GM19467 (cell line): ENCODE results near the gene ALDH5A1.

ENCODE experiments used
- ATAC-seq: cut with Tn5 transposase; IDR thresholded peaks from one replicate; pipeline ENCODE4 v1.9.1; 2021; ENCODE audit warnings: mild to moderate bottlenecking, moderate library complexity; ENCODE audit not compliant: unreplicated experiment

ALDH5A1 gene

DNA sequence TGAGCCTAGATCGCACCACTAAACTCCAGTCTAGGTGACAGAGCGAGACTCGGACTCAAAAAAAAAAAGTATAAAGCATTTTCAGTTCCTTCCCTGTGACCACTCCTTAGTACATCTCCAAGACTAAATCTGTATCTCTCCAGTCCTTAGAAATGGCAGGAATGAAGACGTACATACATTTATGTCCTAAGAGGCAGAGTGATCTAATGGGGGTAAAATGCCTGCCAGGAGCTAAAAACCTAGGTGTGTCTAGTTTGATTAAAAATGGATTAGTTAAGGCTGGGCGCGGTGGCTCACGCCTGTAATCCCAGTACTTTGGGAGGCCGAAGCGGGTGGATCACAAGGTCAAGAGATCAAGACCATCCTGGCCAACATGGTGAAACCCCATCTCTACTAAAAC is 70.4 kb downstream of the ALDH5A1 start:
- no peak for ATAC-seq

DNA sequence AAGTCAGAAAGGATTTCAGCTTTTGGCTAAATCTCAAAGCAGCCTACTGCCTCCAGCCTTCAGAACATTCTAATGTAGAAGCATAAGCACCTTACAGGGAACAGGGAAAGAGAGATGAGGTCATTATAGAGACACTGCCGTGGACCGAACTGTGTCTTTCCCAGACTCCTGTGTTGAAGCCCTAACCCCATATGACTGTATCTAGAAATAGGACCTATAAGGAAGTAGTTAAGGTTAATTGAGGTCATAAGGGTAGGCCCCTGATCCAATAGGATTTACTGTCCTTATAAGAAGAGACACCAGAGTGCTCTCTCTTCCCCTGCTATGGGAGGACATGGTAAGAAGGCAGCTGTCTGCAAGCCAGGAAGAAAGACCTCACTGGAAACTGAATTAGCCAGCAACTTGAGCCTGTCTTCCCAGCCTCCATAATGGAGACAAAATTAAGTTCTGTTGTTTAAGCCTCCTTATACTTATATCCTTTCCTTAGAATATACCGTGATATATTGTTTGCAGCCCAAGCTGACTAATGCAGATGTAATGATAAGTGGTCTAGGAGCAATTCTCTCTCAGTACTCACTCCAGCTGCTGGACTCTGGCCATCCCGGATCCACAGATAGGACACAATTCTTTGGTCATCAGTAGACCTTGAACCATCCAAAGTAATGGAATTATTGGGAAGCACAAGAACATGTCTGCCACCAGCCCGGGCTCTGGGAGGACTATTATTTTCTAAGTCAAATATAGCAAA is 71.4 kb downstream of the ALDH5A1 start:
- ATAC-seq = no peak

DNA sequence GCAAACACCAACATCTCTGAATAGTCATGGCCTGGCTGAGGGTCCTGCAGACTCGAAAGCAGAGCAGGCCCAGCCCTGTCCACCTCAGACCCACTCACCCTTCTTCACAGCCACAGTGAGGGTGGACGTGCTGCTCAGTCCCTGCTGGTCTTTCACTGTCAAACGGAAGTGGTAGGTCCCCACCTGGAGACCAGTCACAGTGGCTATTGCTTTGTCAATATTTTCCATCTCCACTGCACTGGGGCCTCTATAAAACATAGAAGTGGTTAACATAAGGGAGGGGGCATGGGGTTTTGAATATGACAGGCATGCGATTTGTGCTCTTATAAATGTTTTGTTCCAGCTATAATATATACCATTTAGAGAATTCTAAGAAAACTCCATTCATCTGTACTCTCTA is 73.9 kb downstream of the ALDH5A1 start:
- no peak for ATAC-seq

DNA sequence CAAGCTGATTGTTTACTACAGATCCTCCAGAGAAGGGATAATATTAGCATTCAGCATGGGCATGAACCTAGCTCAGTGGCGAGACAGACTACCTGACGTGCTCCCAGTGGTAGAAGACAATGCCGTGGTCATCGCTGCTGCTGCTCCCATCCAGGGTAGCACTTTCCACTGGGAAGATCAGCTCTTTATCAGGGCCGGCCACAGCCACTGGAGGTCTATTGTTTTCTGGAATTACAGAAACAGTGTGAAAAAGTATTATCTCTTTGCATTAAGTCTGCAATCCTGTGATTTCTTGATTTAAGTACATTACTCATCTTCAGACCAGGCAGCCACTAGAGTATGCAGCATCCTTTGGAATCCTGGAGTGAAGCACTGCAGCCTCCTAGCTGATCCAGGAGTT is 75.0 kb downstream of the ALDH5A1 start:
- ATAC-seq = no peak

DNA sequence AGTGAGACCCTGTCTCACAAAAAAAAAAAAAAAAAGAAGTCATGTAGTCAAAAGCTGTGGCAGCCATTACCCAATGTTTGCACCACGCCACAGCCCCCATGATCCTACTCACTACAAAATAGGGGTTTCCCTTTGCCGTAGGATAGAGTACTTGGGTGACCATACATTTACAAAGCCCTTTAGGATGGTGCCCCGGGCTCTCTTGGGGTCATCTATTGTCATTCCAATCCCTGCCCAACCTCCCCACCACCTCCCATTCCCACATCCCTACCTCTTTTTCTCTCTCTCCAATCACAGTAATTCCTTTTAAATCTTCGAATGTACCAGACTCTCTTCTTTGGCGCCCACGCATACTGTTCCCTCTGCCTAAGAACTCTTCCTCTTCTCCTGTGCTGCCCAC is 76.6 kb downstream of the ALDH5A1 start:
- no peak for ATAC-seq

DNA sequence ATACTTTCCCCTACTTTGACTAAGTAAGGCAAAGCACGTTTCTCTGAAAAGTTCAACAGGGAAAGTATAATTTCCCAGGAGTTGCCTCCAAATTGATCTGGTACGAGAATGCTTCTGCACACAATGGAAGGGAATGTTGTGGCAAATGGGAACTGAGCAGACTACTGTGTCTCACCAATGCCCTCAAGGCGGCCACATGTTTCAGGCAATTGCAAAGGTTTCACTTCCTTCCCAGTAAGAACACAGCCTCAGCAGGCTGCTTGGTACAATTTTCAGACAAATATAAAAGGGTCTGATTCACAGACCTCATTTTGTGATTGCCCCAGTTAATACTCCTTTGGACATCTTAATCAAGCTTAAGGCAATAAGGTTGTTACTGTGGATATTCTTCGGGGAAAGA is 80.0 kb downstream of the ALDH5A1 start:
- ATAC-seq = peak; percentile 82

DNA sequence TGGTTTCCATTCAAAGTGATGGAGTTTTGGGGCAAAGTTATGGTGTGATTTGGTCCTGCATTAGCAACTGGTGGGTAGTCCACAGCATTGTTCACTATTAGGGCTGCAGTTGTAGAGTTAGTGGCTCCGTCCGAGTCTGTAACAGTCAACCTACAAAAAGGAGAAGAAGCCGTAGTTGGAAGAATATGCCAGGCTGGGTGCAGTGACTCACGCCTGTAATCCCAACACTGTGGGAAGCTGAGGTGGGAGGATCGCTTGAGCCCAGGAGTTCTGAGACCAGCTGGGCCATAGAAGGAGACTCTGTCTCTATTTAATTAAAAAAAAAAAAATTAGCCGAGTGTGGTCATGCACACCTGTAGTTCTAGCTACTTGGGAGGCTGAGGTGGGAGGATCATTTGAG is 81.7 kb downstream of the ALDH5A1 start:
- ATAC-seq = no peak

DNA sequence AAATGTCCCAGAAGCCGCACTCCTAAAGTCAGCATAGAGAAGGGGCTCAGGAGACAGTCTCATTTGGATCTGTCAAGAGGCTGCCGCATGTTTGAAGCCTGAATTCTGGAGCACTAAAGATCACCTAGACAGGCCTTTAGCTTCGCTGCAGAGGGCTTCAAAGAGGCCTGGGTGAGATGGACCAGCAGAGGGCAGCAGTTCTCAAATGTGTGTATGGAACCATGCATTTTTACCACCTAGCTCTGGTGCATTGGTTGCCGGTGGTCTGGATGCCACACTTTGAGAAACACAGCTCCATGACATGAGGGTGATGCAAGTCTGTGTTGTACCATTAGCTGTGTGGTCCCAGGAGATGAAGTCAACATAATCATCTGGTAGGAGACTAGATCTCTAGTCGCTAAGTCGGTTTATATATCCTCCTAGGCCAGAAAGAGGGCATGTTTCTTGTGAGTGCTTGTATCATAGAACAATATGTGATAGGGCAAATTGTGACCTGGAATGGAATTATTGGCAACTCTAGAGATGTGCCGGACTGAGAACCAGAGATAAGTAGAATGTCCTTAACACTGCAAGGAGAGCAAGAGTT is 86.4 kb downstream of the ALDH5A1 start:
- ATAC-seq = no peak

DNA sequence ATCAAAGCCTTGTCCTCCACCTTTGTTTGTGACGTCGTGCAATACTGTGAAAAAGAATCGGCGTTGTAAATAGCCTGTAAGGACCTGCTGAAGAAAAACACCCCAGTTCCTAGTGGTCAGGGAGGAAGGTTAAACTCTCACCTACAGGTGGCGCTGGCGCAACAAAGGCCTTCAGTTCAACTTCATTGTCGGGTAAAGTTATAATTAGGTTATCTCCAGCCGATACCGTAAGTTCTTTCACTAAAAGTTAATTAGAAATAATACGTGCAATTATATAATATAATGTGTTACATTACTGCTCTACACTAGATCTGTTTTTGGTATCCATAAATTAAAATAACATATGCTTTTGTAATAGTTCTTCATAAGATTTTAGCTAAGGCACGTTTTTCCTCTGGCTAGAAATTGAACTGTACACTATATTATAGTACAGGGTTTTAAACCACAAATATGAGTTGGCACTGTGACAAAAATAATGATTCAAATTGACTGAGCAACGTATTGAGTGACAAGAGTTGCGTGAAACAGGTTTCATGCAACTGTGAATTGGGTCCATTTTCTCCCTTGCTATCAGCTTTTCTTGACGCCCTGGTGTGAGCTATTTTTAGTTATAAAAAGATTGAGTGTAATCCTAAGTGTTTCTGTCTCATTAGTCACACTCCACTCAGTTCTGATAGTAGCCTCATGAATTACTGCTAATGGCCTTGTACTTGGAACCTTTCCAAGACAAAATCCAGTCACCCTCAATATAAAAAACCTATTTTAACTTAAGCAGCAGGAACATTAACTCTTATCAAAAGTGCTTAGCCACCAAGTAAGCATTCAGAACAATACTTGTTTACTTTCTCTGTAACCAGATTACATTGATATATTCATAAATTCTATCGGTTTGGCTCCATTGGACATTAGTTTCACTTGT is 89.0 kb downstream of the ALDH5A1 start:
- no peak for ATAC-seq

DNA sequence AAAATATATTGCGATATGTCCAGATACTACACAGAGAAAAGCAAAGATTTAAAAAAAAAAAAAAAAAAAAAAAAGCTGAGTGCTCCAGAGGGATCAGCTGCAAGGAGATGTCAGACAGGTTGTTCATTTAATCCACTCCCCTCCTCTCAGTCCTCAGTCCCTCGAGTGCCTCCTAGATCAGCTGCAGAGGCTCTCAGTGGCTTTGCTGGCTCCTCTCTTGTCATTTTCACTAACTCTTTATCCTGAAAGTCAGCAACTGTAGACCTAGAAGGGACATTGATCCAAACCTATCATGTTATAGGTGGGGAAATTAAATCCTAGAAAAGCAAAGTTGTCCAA is 89.6 kb downstream of the ALDH5A1 start:
- no peak for ATAC-seq
